Astrocyte (in vitro differentiated cells and primary cell): ENCODE results near the gene GRID2. TPM values are rescaled to one million over a fixed set of nuclear protein-coding genes. Genes with fewer than 3 reads are reported as not detected.

ENCODE experiments used
- DNase-seq: peaks from one replicate; pipeline ENCODE4 v3.0.0-alpha.2; 2010; ENCODE audit warnings: low read depth
- FAIRE-seq: peaks from 2 replicates; lab custom pipeline; 2011; peaks lifted over from hg19 to GRCh38; lab: Jason Lieb, UNC
- H2AFZ ChIP-seq: 2 replicates; pipeline ENCODE4 v1.6.0; 2012; ENCODE audit warnings: low read depth, low read length, inconsistent platforms
- H3K27ac ChIP-seq: 2 replicates; pipeline ENCODE4 v1.5.1; 2011; ENCODE audit warnings: low read depth, low read length, inconsistent platforms
- H3K27me3 ChIP-seq: 2 replicates; pipeline ENCODE4 v1.6.0; 2011; ENCODE audit warnings: low read length, inconsistent platforms; ENCODE audit not compliant: insufficient read depth
- H3K36me3 ChIP-seq: 2 replicates; pipeline ENCODE4 v1.5.1; 2011; ENCODE audit warnings: low read length, inconsistent platforms; ENCODE audit not compliant: insufficient read depth
- H3K4me1 ChIP-seq: 2 replicates; pipeline ENCODE4 v1.5.1; 2011; ENCODE audit warnings: low read length, inconsistent platforms; ENCODE audit not compliant: insufficient read depth
- H3K4me2 ChIP-seq: 2 replicates; pipeline ENCODE4 v1.6.0; 2012; ENCODE audit warnings: low read length, inconsistent platforms
- H3K4me3 ChIP-seq: 2 replicates; pipeline ENCODE4 v1.5.1; 2011; ENCODE audit warnings: low read depth, mild to moderate bottlenecking, low read length, inconsistent platforms; ENCODE audit not compliant: insufficient read depth
- H3K79me2 ChIP-seq: 2 replicates; pipeline ENCODE4 v1.6.0; 2012; ENCODE audit warnings: mild to moderate bottlenecking, low read length, inconsistent platforms; ENCODE audit not compliant: insufficient read depth
- H3K9ac ChIP-seq: 2 replicates; pipeline ENCODE4 v1.6.0; 2012; ENCODE audit warnings: mild to moderate bottlenecking, low read length, inconsistent platforms
- H3K9me3 ChIP-seq: 2 replicates; pipeline ENCODE4 v1.5.1; 2012; ENCODE audit warnings: low read depth, mild to moderate bottlenecking, low read length, inconsistent platforms; ENCODE audit not compliant: insufficient read depth
- H4K20me1 ChIP-seq: 2 replicates; pipeline ENCODE4 v1.6.0; 2012; ENCODE audit warnings: low read length, inconsistent platforms; ENCODE audit not compliant: insufficient read depth
- H3K27ac Mint-ChIP-seq: one replicate; pipeline ENCODE4 v1.8.0; 2021; ENCODE audit warnings: mild to moderate bottlenecking, mixed read lengths; ENCODE audit not compliant: unreplicated experiment
- H3K27me3 Mint-ChIP-seq: one replicate; pipeline ENCODE4 v1.8.0; 2021; ENCODE audit warnings: low read depth, mixed read lengths; ENCODE audit not compliant: unreplicated experiment
- H3K36me3 Mint-ChIP-seq: one replicate; pipeline ENCODE4 v1.8.0; 2021; ENCODE audit warnings: low read depth, mixed read lengths; ENCODE audit not compliant: unreplicated experiment
- H3K4me1 Mint-ChIP-seq: one replicate; pipeline ENCODE4 v1.8.0; 2021; ENCODE audit warnings: low read depth, mixed read lengths; ENCODE audit not compliant: unreplicated experiment
- H3K4me3 Mint-ChIP-seq: one replicate; pipeline ENCODE4 v1.8.0; 2021; ENCODE audit warnings: mild to moderate bottlenecking, moderate library complexity, mixed read lengths; ENCODE audit not compliant: unreplicated experiment
- H3K9me3 Mint-ChIP-seq: one replicate; pipeline ENCODE4 v1.8.0; 2021; ENCODE audit warnings: mild to moderate bottlenecking, mixed read lengths; ENCODE audit not compliant: unreplicated experiment
- EZH2 ChIP-seq: IDR thresholded peaks from 2 replicates; pipeline ENCODE4 v1.6.1; 2012; ENCODE audit warnings: mild to moderate bottlenecking, low read length, inconsistent platforms; ENCODE audit not compliant: insufficient read depth
- total RNA-seq: library from RNA; stranded (reverse); gene quantifications from 2 replicates; pipeline ENCODE4 v1.2.1, GENCODE V29; 2021
- TF ChIP-seq, protein P1 (sequence below): IDR thresholded peaks from 2 replicates; pipeline ENCODE4 v1.5.1; 2011; ENCODE audit warnings: low read depth, mild to moderate bottlenecking, inconsistent platforms, low read length, moderate library complexity; ENCODE audit not compliant: insufficient read depth

Gene GRID2
- total RNA-seq, 1 donor from 2014 or later = 0.14 TPM

DNA sequence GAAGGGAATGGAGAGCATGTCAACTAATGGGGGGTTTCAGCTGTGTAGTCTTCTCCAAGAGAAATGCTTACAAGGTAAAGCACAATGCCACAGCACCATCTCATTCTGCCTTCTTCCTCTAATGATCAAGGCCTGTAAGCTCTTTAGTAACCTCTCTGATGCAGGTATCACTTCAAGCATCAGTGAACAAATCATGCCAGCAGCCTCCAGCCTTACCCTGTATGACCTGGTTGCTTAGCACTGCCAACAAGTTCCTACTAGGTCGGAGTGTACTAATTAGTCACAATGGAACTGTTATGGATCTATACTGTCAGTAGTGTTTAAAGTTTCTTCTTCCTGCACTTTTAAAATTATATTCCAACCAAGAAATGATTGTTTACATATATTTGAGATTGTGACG lies 197.7 kb downstream of the GRID2 start:
- no peak overlapping the region for H3K27ac Mint-ChIP-seq
- H3K27me3 Mint-ChIP-seq = no peaks in the 10 kb centered on the region

DNA sequence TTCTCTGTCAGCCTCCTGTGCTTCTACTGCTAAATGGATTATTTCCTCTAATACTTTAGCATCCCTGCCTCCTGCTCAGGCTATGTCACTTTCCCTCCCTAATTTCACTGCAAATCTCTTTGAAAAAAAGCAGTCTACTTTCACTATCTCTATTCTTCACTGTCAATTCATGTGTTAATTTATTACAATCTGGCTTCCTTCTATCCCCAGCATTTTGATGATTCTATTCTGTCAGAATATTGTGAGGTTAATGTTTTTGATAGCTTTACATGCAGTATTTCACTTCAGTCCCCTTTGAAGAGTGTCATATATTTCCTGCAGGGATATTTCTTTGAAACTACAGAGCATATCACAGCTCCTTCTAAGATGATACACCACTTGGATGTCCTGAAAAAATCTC lies 203.2 kb downstream of the GRID2 start:
- no peak overlapping the region for H3K27ac ChIP-seq
- TF ChIP-seq, protein P1, sequence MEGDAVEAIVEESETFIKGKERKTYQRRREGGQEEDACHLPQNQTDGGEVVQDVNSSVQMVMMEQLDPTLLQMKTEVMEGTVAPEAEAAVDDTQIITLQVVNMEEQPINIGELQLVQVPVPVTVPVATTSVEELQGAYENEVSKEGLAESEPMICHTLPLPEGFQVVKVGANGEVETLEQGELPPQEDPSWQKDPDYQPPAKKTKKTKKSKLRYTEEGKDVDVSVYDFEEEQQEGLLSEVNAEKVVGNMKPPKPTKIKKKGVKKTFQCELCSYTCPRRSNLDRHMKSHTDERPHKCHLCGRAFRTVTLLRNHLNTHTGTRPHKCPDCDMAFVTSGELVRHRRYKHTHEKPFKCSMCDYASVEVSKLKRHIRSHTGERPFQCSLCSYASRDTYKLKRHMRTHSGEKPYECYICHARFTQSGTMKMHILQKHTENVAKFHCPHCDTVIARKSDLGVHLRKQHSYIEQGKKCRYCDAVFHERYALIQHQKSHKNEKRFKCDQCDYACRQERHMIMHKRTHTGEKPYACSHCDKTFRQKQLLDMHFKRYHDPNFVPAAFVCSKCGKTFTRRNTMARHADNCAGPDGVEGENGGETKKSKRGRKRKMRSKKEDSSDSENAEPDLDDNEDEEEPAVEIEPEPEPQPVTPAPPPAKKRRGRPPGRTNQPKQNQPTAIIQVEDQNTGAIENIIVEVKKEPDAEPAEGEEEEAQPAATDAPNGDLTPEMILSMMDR = no peak
- no peak for TF ChIP-seq EZH2
- no peaks in the 10 kb centered on the region for H3K9me3 Mint-ChIP-seq
- no peak overlapping the region for H3K4me3 Mint-ChIP-seq
- H3K36me3 Mint-ChIP-seq = no peaks in the 10 kb centered on the region
- no peaks in the 10 kb centered on the region for H4K20me1 ChIP-seq
- no peaks in the 10 kb centered on the region for H3K36me3 ChIP-seq
- no peaks in the 10 kb centered on the region for H3K27me3 ChIP-seq
- no peak overlapping the region for H2AFZ ChIP-seq
- no peaks in the 10 kb centered on the region for H3K79me2 ChIP-seq
- H3K4me3 ChIP-seq = no peak overlapping the region
- DNase-seq (no peak), FAIRE-seq (no peak)
- no peak overlapping the region for H3K27ac Mint-ChIP-seq
- H3K4me1 Mint-ChIP-seq = no peaks in the 10 kb centered on the region
- no peaks in the 10 kb centered on the region for H3K9me3 ChIP-seq
- H3K4me1 ChIP-seq = no peaks in the 10 kb centered on the region
- H3K27me3 Mint-ChIP-seq = no peaks in the 10 kb centered on the region
- H3K9ac ChIP-seq = no peak overlapping the region
- H3K4me2 ChIP-seq = no peak overlapping the region

More for the DNA sequence above, 197.7 kb downstream of the GRID2 start:
- no peak overlapping the region for H3K4me3 Mint-ChIP-seq
- DNase-seq = no peak
- H3K9me3 Mint-ChIP-seq = no peaks in the 10 kb centered on the region
- H3K4me1 Mint-ChIP-seq = no peaks in the 10 kb centered on the region
- no peak overlapping the region for H2AFZ ChIP-seq
- H3K4me3 ChIP-seq = no peak overlapping the region
- TF ChIP-seq EZH2 = no peak
- TF ChIP-seq, protein P1 = no peak
- H3K4me1 ChIP-seq = no peaks in the 10 kb centered on the region
- no peaks in the 10 kb centered on the region for H3K36me3 ChIP-seq
- no peak overlapping the region for H3K27ac ChIP-seq
- H4K20me1 ChIP-seq = no peaks in the 10 kb centered on the region
- no peak for FAIRE-seq
- no peaks in the 10 kb centered on the region for H3K36me3 Mint-ChIP-seq
- no peak overlapping the region for H3K9ac ChIP-seq
- H3K9me3 ChIP-seq = no peaks in the 10 kb centered on the region
- no peaks in the 10 kb centered on the region for H3K27me3 ChIP-seq
- H3K79me2 ChIP-seq = no peaks in the 10 kb centered on the region
- no peak overlapping the region for H3K4me2 ChIP-seq

DNA sequence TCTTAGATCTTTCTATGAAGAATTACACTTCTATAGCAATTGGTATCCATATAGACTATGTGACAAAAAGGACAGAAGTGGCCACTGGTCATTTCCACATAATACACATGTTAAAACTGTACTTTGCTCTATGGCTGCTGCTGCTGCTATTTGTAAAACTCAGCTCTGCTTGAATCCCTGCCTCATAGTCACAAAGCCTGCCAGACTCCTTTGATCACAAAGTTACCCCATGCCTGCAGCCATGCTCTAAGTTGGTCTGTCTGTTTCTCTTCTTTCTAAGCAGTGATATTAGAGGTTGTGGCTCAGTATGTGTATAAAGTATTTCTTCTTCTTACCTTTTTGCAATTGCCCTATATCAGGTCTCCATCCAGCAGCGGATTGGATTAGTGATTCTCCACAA lies 210.9 kb downstream of the GRID2 start:
- no peak for TF ChIP-seq EZH2
- H3K27ac Mint-ChIP-seq = no peak overlapping the region

More for the DNA sequence above, 210.9 kb downstream of the GRID2 start:
- H3K4me3 ChIP-seq = no peak overlapping the region
- H3K4me3 Mint-ChIP-seq = no peak overlapping the region
- no peaks in the 10 kb centered on the region for H3K79me2 ChIP-seq
- H4K20me1 ChIP-seq = no peaks in the 10 kb centered on the region
- no peaks in the 10 kb centered on the region for H3K27me3 Mint-ChIP-seq
- DNase-seq (no peak), FAIRE-seq (no peak)
- no peaks in the 10 kb centered on the region for H3K36me3 Mint-ChIP-seq
- no peaks in the 10 kb centered on the region for H3K9me3 ChIP-seq
- no peak overlapping the region for H3K4me2 ChIP-seq
- no peak overlapping the region for H3K9ac ChIP-seq
- H2AFZ ChIP-seq = no peak overlapping the region
- no peaks in the 10 kb centered on the region for H3K4me1 ChIP-seq
- H3K27ac ChIP-seq = no peak overlapping the region
- H3K36me3 ChIP-seq = no peaks in the 10 kb centered on the region
- H3K4me1 Mint-ChIP-seq = no peaks in the 10 kb centered on the region
- H3K27me3 ChIP-seq = no peaks in the 10 kb centered on the region
- H3K9me3 Mint-ChIP-seq = no peaks in the 10 kb centered on the region
